HEK293 (cell line): ENCODE measurements around the gene NUDT22.

Experiments used
- GLI2 ChIP-seq: fragments of 450-650 bp; formaldehyde crosslinking; IDR thresholded peaks from 2 replicates; pipeline ENCODE4; 2017; ENCODE audit warnings: missing biosample characterization, missing genetic modification characterization, low read depth, borderline replicate concordance
- OSR2 ChIP-seq: fragments of 450-650 bp; formaldehyde crosslinking; IDR thresholded peaks from 2 replicates; pipeline ENCODE4 v1.5.1; 2016; ENCODE audit warnings: missing biosample characterization, missing genetic modification characterization
- ZBTB1 ChIP-seq: fragments of 450-650 bp; formaldehyde crosslinking; IDR thresholded peaks from 2 replicates; pipeline ENCODE4 v1.5.1; 2016; ENCODE audit warnings: missing biosample characterization, missing genetic modification characterization
- ZBTB20 ChIP-seq: fragments of 450-650 bp; formaldehyde crosslinking; IDR thresholded peaks from 2 replicates; pipeline ENCODE4 v1.5.1; 2016; ENCODE audit warnings: missing biosample characterization, missing genetic modification characterization
- TF ChIP-seq, protein P1 (sequence below): fragments of 450-650 bp; formaldehyde crosslinking; optimal IDR thresholded peaks from 2 replicates; pipeline ENCODE3; 2016; ENCODE audit warnings: missing biosample characterization, mild to moderate bottlenecking, missing genetic modification characterization
- TF ChIP-seq, protein P2 (sequence below): fragments of 450-650 bp; formaldehyde crosslinking; IDR thresholded peaks from 2 replicates; pipeline ENCODE4 v1.5.1; 2016; ENCODE audit warnings: missing biosample characterization, missing genetic modification characterization

- TF ChIP-seq ZBTB1 (no peak), ZBTB20 (peak; percentile 77), GLI2 (tag by site-specific recombination) (no peak), OSR2 (tag by site-specific recombination) (no peak)
- TF ChIP-seq, protein P1, sequence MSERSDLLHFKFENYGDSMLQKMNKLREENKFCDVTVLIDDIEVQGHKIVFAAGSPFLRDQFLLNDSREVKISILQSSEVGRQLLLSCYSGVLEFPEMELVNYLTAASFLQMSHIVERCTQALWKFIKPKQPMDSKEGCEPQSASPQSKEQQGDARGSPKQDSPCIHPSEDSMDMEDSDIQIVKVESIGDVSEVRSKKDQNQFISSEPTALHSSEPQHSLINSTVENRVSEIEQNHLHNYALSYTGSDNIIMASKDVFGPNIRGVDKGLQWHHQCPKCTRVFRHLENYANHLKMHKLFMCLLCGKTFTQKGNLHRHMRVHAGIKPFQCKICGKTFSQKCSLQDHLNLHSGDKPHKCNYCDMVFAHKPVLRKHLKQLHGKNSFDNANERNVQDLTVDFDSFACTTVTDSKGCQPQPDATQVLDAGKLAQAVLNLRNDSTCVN (tag by site-specific recombination): peak; percentile 63
- TF ChIP-seq, protein P2, sequence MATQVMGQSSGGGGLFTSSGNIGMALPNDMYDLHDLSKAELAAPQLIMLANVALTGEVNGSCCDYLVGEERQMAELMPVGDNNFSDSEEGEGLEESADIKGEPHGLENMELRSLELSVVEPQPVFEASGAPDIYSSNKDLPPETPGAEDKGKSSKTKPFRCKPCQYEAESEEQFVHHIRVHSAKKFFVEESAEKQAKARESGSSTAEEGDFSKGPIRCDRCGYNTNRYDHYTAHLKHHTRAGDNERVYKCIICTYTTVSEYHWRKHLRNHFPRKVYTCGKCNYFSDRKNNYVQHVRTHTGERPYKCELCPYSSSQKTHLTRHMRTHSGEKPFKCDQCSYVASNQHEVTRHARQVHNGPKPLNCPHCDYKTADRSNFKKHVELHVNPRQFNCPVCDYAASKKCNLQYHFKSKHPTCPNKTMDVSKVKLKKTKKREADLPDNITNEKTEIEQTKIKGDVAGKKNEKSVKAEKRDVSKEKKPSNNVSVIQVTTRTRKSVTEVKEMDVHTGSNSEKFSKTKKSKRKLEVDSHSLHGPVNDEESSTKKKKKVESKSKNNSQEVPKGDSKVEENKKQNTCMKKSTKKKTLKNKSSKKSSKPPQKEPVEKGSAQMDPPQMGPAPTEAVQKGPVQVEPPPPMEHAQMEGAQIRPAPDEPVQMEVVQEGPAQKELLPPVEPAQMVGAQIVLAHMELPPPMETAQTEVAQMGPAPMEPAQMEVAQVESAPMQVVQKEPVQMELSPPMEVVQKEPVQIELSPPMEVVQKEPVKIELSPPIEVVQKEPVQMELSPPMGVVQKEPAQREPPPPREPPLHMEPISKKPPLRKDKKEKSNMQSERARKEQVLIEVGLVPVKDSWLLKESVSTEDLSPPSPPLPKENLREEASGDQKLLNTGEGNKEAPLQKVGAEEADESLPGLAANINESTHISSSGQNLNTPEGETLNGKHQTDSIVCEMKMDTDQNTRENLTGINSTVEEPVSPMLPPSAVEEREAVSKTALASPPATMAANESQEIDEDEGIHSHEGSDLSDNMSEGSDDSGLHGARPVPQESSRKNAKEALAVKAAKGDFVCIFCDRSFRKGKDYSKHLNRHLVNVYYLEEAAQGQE (tag by site-specific recombination): peak; percentile 51; the same call in 1 of the 2 replicates
These were observed 21.0 kb downstream of the NUDT22 start, which contains the start of gene PPP1R14B for GRCh38 chr11:64246871-64247728.
